HG03045 (cell line): ENCODE data around the gene HINT1.
"Not testable (repeated sequence)": the region's sequence is repeated elsewhere in the genome, so short reads cannot be mapped to it uniquely, and the experiment has no call there.

ENCODE experiments used
- ATAC-seq: cut with Tn5 transposase; IDR thresholded peaks from one replicate; pipeline ENCODE4 v1.9.1; 2021; ENCODE audit warnings: mild to moderate bottlenecking, moderate library complexity; ENCODE audit not compliant: unreplicated experiment

HINT1 gene

DNA sequence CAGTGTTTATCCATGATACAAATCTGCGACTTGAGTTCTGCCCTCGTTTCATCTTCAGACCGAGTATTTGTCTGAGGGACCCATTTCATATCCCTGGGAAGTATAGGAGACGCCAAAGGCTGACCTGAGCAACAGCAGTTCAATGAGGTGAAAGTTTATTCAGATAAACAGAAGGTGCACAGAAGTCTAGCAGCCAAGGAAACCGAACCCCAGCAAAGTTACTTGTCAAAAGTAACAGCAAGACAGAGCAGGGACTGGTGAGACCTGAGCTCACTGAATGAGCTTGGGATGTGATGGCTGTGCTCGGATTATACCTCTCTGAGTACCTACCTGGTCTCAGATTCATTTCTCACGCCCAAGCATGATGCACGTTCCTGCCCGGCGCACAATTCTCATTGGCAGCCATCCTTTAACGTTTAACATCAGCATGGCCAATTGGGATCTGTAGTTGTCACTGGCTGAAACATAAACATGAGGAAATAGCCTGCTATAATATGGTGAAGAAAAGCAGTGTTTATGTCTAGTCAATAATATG, 6.3 kb upstream of the HINT1 start:
- no peak for ATAC-seq

DNA sequence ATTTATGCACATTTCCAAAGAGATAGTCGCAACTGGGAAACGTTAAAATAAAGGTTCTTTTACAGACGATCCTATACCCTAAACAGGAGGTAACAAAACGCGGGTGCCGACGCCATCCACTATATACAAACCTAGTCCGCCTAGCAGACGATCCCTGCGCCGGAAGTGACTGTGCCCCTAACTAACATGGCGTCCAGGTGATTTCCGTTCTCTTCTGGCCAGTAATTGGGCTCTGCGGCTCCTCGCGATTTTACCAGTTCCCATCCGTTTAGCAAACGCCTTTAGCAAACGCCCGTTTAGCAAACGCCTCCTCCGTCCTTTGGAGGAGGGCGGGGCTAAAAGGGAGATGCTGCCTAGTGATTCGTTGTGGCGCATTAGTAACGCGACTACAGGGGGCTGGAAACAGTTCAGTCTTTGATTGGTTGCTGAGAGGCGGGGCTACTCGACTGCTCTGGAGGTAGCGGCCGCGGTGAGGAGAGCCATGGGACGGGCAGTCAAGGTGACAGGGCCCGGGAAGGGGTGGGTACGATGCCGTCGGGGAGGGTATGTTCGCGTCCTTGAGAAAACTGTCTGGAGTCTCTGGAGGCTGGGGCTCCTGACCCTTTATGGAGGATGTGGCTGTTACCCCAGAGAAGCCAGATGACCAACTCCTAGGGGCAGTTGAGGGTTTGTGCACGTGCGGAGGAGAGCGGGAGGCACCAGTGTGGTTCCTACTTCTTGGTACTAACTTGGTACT, 5.7 kb upstream of the HINT1 start, which contains the start of gene LYRM7:
LYRM7 (plus strand) TSS at position 405 of the 736 bp plus-strand sequence; CDS start at position 482, 77 bp downstream.
- peak; percentile 98 for ATAC-seq

- no peak for ATAC-seq
Measured at GRCh38 chr5:131169810-131170539, 4.9 kb upstream of the HINT1 start.

DNA sequence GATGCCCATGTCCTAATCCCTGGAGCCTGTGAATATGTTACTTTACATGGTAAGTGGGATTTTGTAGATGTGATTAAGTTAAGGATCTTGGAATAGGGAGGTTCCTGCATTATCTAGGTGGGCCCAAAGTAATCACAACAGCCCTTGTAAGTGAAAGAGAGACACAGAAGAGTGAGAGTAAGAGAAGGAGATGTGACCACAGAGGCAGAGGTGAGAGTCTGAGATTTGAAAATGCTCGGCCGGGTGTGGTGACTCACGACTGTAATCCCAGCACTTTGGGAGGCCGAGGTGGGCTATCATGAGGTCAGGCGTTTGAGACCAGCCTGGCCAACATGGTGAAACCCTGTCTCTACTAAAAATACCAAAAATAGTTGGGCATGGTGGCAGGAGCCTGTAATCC, 2.6 kb upstream of the HINT1 start:
- ATAC-seq: no peak

DNA sequence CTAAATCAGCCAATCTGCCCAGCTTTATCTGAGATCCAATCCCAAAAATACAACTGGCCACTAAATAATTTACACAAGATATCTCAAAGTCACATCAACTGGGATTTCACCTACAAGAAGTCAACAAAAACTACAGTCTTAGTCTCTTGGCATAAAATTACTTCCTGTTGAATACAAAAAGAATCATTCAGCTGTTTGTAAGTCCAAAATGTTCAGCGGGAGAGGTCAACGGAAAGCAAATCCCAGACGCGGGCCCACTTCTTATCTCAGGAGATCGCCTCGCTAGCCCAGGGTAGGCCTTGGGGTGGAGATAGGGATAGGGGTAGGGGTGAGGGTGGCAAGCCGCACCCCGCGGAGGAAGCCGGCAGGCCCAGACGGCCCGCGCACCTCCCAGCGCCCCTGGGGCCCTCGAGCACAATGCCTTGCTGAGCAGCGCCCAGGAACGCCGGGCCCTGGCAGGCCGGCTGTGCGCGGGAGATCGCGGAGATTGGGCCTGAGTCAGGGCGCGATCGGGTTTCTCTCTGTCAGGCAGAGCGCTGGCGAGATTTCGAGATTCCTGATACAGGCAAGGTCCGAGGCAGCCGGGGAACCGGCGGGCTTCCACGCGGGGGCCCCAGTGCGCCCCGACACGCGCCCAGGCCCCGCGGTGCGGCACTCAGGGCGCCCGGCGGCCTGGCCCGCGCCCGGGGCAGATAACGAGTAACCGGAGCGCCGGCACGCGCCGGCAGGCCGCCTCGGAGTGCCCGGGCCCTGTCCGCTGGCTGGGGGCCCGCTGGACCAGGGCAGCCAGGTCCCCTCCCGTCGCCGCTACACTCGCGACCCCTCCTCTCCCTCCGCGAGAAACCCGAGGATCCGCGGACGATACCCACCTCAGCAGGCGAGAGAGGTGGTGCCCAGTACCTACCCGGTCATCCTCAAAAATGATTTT, 601 bp downstream of the HINT1 start:
- peak; percentile 79 for ATAC-seq

GRCh38 chr5:131163276-131164119, 1.6 kb downstream of the HINT1 start:
- ATAC-seq: no peak

DNA sequence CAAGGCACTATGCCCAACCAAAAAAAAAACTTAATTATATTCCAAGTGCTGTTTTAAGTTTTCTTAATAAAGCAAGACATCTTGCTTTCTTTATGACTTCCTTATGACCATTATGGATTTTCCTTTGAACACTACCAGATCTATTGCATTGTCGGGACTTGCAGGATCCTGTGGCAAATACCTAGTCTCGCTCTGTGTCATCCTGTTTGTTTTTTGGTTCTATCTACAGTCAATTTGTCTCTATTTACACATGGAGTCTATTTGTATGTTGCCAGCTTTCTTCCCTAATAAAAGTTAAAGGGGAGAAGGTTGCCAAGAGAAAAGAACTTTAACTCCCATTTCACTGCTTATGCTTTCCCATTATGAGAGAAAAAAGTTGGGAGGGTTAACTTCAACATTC, 4.9 kb downstream of the HINT1 start:
- no peak for ATAC-seq

- ATAC-seq: no peak
Measured at GRCh38 chr5:131156957-131157356, 8.1 kb downstream of the HINT1 start.

DNA sequence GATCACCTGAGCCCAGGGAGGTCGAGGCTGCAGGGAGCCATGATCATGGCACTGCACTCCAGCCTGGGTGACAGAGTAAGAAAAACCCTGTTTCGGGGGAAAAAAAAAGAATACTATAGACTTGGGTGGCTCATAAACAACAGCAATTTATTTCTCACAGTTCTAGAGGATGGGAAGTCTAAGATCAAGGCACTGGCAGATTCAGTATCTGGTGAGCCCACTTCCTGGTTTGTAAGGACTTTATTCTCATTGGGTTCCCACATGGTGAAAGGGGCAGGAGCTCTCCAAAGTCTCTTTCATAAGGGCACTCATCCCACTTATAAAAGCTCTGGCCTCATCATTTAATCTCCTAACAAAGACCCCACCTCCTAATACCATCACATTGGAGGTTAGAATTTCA, 8.7 kb downstream of the HINT1 start:
- no peak for ATAC-seq

- no peak for ATAC-seq
Measured at GRCh38 chr5:131151216-131151615, 13.8 kb downstream of the HINT1 start.

- no peak for ATAC-seq
Measured at GRCh38 chr5:131150408-131150807, 14.6 kb downstream of the HINT1 start.

GRCh38 chr5:131148835-131149234, 16.2 kb downstream of the HINT1 start:
- ATAC-seq: no peak

DNA sequence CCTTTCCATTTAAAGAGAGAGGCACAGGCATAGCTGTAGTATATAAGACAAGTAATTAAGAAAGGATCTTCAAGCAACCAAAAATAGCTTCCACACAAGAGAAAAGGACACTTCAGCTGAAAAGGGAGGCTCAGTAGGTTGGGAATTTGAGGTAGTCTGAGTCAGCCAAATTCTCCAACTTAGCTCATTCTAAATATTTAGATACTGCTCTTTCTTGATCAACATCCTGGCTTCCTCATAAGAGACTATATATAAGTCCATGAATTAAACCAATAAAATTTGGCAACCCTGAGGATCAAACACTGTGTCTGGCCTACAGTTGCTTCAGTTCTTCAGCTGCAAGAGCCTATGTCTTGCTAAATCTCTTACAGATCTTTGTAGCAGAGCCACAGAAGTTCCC, 17.8 kb downstream of the HINT1 start:
- ATAC-seq: no peak

DNA sequence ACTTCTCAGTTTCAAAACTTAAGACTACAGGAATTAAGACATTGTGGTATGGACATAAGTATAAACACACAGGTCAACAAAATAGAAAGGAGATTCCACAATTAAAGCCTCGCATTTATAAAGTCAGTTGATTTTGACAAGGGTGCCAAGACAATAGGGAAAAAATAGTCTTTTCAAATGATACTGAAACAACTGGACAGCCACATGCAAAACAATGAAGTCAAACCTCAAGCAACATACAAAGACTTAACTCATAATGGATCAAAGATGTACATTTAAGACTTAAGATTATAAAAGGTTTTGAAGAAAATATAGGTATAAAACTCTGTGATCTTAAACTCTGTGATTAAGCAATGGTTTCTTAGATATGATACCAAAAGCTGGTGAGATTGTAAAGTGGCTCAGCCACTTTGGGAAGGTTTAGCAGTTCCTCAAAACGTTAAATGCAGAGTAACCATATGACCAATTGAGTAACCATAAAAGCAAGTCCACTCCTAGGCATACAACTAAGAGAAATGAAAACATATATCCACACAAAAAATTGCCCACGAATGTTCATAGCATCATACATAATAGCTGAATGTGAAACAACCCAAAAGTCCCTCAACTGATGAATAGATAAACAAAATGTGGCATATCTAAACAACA, 22.0 kb downstream of the HINT1 start:
- no peak for ATAC-seq

- ATAC-seq: no peak
Measured at GRCh38 chr5:131139321-131139720, 25.7 kb downstream of the HINT1 start.

GRCh38 chr5:131138406-131138805, 26.6 kb downstream of the HINT1 start:
- ATAC-seq: not testable (repeated sequence)

- ATAC-seq: not testable (repeated sequence)
Measured at GRCh38 chr5:131133091-131133490, 32.0 kb downstream of the HINT1 start.

- no peak for ATAC-seq
Measured at GRCh38 chr5:131129306-131129705, 35.8 kb downstream of the HINT1 start.

- not testable (repeated sequence) for ATAC-seq
Measured at GRCh38 chr5:131127244-131127643, 37.8 kb downstream of the HINT1 start.

DNA sequence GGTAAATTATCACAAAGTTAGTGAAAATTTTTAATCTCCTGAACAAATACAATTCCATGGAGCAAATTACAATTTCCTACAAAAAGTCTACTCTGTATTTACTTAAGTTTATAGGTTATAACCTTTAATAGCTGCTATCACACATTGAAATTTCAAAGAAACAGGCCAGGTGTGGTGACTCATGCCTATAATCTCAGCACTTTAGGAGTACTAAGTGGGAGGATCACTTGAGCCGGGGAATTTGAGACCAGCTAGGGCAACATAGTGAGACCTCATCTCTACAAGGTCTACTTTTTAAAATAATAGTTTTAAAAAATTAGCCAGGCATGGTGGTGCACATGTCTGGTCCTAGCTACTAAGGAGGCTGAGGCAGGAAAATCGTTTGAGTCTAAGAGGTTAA, 50.3 kb downstream of the HINT1 start:
- ATAC-seq: no peak
